Suprapubic skin (tissue), 4 donors: ENCODE results near the gene USP34.

ENCODE experiments used
- EP300 ChIP-seq: sonication (generic); formaldehyde crosslinking; IDR thresholded peaks from one replicate; pipeline ENCODE4 v1.6.1; 2017; ENCODE audit warnings: antibody characterized with exemption
- POLR2AphosphoS5 ChIP-seq, 3 donors: sonication (generic); formaldehyde crosslinking; IDR thresholded peaks; one replicate each; pipeline ENCODE4 v1.6.1; 2017; ENCODE audit warnings: antibody characterized with exemption in 3 of 3
- TF ChIP-seq, protein P1 (sequence below), 2 donors: fragments of 200-600 bp in 1 of 2; fragments of 450-650 bp in 1 of 2; sonication (generic) in 1 of 2; IDR thresholded peaks; one replicate each; pipeline ENCODE4 v1.5.1; 2016 to 2019; ENCODE audit warnings: antibody characterized with exemption in 2 of 2, mild to moderate bottlenecking in 1 of 2, moderate library complexity in 1 of 2

DNA sequence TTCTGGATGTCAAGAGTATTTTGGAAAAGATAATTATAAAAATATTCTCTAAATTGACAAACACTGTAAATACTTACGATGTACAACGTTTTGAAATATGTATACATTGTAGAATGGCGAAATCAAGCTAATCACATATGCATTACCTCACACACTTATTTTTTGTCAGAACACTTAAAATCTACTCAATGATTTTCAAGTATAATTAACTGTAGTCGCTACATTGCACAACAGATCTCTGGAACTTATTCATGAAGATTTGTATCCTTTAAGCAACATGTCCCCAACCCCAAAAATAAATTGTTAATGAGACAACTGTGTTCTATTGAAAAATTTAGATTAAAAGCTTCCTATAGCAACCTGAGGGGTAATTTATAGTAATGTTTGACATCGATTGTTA is 249.1 kb downstream of the USP34 start:
- TF ChIP-seq, protein P1, sequence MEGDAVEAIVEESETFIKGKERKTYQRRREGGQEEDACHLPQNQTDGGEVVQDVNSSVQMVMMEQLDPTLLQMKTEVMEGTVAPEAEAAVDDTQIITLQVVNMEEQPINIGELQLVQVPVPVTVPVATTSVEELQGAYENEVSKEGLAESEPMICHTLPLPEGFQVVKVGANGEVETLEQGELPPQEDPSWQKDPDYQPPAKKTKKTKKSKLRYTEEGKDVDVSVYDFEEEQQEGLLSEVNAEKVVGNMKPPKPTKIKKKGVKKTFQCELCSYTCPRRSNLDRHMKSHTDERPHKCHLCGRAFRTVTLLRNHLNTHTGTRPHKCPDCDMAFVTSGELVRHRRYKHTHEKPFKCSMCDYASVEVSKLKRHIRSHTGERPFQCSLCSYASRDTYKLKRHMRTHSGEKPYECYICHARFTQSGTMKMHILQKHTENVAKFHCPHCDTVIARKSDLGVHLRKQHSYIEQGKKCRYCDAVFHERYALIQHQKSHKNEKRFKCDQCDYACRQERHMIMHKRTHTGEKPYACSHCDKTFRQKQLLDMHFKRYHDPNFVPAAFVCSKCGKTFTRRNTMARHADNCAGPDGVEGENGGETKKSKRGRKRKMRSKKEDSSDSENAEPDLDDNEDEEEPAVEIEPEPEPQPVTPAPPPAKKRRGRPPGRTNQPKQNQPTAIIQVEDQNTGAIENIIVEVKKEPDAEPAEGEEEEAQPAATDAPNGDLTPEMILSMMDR (IDR thresholded peaks at IDR 0.05), result no peak
- TF ChIP-seq EP300, result no peak
- TF ChIP-seq POLR2AphosphoS5 (IDR thresholded peaks at IDR 0.05), result no peak
